ENCODE data around the gene UNKL.

DNA sequence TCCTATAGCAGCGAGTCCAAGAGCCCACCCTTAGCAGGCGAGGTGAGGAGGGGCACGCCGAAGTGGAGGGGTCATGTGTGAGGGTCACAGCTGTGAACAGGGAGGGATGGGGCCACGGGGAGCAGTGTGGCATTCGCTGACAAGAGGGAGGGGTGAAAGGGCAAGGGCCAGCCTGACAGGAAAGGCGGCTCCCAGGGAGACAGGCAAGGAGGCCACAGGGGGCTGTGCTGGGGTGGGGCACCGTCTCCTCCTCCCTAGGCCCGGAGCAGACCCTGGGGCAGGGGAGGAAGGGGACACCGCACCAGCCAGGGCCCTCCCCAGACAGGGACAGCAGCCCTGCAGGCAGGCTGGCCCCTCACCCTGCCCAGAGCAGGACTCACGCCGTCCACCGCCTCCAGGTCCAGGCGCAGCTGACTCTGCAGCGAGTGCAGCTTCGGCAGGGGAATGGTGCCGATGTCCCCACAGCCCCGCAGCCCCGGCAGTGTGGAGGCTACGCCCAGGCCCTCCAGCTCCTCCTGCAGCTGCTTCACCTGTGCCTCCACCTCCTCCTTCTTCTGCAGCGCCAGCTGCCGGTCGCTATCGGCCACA is 47.7 kb downstream of the UNKL start:
- TF ChIP-seq, protein P1, sequence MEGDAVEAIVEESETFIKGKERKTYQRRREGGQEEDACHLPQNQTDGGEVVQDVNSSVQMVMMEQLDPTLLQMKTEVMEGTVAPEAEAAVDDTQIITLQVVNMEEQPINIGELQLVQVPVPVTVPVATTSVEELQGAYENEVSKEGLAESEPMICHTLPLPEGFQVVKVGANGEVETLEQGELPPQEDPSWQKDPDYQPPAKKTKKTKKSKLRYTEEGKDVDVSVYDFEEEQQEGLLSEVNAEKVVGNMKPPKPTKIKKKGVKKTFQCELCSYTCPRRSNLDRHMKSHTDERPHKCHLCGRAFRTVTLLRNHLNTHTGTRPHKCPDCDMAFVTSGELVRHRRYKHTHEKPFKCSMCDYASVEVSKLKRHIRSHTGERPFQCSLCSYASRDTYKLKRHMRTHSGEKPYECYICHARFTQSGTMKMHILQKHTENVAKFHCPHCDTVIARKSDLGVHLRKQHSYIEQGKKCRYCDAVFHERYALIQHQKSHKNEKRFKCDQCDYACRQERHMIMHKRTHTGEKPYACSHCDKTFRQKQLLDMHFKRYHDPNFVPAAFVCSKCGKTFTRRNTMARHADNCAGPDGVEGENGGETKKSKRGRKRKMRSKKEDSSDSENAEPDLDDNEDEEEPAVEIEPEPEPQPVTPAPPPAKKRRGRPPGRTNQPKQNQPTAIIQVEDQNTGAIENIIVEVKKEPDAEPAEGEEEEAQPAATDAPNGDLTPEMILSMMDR (IDR thresholded peaks at IDR 0.05) = no peak
- TF ChIP-seq POLR2A (IDR thresholded peaks at IDR 0.05) = no peak
